MM.1S (cell line): ENCODE data around the gene PRDM12.

Source experiments
- EZH2 ChIP-seq: fragments of 300-600 bp; sonication (generic); optimal IDR thresholded peaks from 2 replicates; pipeline ENCODE3; 2017; ENCODE audit warnings: low read depth, mild to moderate bottlenecking, antibody characterized with exemption, low read length, mixed read lengths
- EZH2phosphoT487 ChIP-seq: fragments of 300-600 bp; sonication (generic); IDR thresholded peaks from 2 replicates; pipeline ENCODE4 v1.6.1; 2018; ENCODE audit warnings: antibody characterized with exemption, low read length
- TF ChIP-seq, protein P1 (sequence below): fragments of 300-600 bp; sonication (generic); IDR thresholded peaks from 2 replicates; pipeline ENCODE4 v1.5.1; 2016; ENCODE audit warnings: antibody characterized with exemption, low read length, mixed read lengths

DNA sequence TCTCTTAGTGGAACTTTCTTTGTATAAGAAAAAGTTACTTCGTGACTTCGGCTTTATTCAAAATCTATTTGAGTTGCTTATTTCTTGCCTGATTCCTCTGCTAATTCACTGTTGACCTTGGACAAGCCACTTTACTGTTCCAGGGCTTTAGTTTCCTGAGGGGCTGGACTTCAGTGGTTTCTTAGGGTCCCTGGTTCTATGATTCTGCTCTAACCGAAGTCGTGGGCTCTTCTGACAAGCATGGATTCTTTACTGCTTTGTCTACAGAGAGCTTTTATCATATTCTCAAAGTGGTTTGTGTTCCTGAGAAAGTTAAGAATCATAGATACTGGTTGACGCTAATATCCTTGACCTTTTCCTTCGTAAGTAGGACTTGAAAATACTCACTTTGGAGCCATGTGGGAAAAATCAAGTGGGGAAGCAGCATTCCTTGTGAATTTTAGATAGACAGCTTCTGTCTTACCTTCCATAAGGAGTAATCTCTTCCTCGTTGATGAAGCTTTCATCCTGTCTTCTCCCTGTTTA, 50.3 kb downstream of the PRDM12 start:
- TF ChIP-seq, protein P1, sequence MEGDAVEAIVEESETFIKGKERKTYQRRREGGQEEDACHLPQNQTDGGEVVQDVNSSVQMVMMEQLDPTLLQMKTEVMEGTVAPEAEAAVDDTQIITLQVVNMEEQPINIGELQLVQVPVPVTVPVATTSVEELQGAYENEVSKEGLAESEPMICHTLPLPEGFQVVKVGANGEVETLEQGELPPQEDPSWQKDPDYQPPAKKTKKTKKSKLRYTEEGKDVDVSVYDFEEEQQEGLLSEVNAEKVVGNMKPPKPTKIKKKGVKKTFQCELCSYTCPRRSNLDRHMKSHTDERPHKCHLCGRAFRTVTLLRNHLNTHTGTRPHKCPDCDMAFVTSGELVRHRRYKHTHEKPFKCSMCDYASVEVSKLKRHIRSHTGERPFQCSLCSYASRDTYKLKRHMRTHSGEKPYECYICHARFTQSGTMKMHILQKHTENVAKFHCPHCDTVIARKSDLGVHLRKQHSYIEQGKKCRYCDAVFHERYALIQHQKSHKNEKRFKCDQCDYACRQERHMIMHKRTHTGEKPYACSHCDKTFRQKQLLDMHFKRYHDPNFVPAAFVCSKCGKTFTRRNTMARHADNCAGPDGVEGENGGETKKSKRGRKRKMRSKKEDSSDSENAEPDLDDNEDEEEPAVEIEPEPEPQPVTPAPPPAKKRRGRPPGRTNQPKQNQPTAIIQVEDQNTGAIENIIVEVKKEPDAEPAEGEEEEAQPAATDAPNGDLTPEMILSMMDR = no peak
- TF ChIP-seq EZH2phosphoT487 (no peak), EZH2 (no peak)
